C4-2B (cell line): ENCODE measurements around the gene SSTR1.

Experiments used
- ZFX ChIP-seq: fragments of 450-650 bp; IDR thresholded peaks from 2 replicates; pipeline ENCODE4 v1.6.1; 2017
- TF ChIP-seq, protein P1 (sequence below): fragments of 450-650 bp; conservative IDR thresholded peaks from 2 replicates; pipeline ENCODE4 v1.5.1; 2017; ENCODE audit warnings: mild to moderate bottlenecking

DNA sequence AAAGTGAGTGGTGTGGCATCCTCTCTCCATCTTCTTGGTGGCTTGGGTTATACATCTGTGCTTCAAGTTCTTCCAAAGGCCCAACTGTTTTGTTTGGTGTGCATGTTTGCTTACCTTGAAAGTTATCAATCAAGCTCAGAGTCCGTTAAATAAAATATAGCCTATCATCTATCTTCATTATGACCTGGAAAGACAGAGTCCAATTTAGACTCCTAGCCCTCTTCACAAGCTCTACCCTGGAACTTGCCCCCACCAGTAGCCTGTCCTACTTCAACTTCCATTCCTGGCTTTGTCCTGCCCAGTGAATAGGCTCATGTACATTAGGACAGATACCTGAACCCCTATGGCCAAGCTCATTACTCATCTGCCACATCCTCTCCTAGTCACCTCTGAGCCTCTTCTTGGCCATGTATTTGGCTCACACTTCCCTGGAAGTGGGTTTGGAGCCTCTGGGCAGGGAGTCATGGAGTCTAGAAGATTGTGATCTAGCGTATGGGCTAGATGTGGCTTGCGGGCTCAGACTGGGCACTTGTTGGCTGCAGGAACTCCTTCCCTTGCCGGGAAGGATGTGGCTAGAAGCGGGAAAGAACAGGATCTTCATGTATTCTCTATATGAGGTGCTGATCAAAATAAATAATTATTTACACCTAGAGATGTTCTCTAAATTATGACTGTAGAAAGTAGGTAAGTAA, 6.4 kb upstream of the SSTR1 start:
- TF ChIP-seq, protein P1, sequence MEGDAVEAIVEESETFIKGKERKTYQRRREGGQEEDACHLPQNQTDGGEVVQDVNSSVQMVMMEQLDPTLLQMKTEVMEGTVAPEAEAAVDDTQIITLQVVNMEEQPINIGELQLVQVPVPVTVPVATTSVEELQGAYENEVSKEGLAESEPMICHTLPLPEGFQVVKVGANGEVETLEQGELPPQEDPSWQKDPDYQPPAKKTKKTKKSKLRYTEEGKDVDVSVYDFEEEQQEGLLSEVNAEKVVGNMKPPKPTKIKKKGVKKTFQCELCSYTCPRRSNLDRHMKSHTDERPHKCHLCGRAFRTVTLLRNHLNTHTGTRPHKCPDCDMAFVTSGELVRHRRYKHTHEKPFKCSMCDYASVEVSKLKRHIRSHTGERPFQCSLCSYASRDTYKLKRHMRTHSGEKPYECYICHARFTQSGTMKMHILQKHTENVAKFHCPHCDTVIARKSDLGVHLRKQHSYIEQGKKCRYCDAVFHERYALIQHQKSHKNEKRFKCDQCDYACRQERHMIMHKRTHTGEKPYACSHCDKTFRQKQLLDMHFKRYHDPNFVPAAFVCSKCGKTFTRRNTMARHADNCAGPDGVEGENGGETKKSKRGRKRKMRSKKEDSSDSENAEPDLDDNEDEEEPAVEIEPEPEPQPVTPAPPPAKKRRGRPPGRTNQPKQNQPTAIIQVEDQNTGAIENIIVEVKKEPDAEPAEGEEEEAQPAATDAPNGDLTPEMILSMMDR = no peak
- no peak for TF ChIP-seq ZFX
